GM23338 (cell line): Measurements from ENCODE around the gene CNP. TPM values are rescaled to one million over a fixed set of nuclear protein-coding genes. Genes with fewer than 3 reads are reported as not detected.
"Not testable (repeated sequence)": the region's sequence is repeated elsewhere in the genome, so short reads cannot be mapped to it uniquely, and the experiment has no call there.

Source experiments
- ATAC-seq: fragments of 200-7000 bp; cut with Tn5 transposase; 3 replicates; pipeline ENCODE4 v1.9.1; 2020
- DNase-seq: peaks from one replicate; pipeline ENCODE4 v3.0.0-alpha.2; 2015; ENCODE audit warnings: low spot score
- H2AFZ ChIP-seq: fragments of 200-600 bp; sonication (generic); 2 replicates; pipeline ENCODE4 v1.8.0; 2016; ENCODE audit warnings: antibody characterized with exemption, mild to moderate bottlenecking, moderate library complexity
- H3F3A ChIP-seq: fragments of 200-600 bp; sonication (generic); replicated peaks from 2 replicates; pipeline ENCODE4 v1.8.0; 2017; ENCODE audit warnings: antibody characterized with exemption, mixed run types, low read depth
- H3K27ac ChIP-seq: fragments of 200-600 bp; sonication (generic); 2 replicates; pipeline ENCODE4 v1.6.1; 2016; ENCODE audit warnings: low read depth
- H3K27me3 ChIP-seq: fragments of 200-600 bp; sonication (generic); 2 replicates; pipeline ENCODE4 v1.8.0; 2016; ENCODE audit warnings: mild to moderate bottlenecking, mixed run types, moderate library complexity; ENCODE audit not compliant: insufficient read depth
- H3K36me3 ChIP-seq: fragments of 200-600 bp; sonication (generic); 2 replicates; pipeline ENCODE4 v1.8.0; 2016; ENCODE audit warnings: mild to moderate bottlenecking; ENCODE audit not compliant: insufficient read depth
- H3K4me1 ChIP-seq: fragments of 200-600 bp; sonication (generic); 2 replicates; pipeline ENCODE4 v1.8.0; 2016; ENCODE audit warnings: mild to moderate bottlenecking, moderate library complexity; ENCODE audit not compliant: insufficient read depth
- H3K4me2 ChIP-seq: fragments of 200-600 bp; sonication (generic); 2 replicates; pipeline ENCODE4 v1.7.1; 2017; ENCODE audit warnings: mixed run types
- H3K4me3 ChIP-seq: fragments of 200-600 bp; sonication (generic); 2 replicates; pipeline ENCODE4 v1.6.1; 2016; ENCODE audit warnings: mixed run types
- H3K79me2 ChIP-seq: fragments of 200-600 bp; sonication (generic); replicated peaks from 2 replicates; pipeline ENCODE4 v1.8.0; 2017; ENCODE audit warnings: mild to moderate bottlenecking; ENCODE audit not compliant: insufficient read depth
- H3K9me2 ChIP-seq: fragments of 200-600 bp; sonication (generic); 2 replicates; pipeline ENCODE4 v1.8.0; 2017; ENCODE audit not compliant: insufficient read depth
- H4K20me1 ChIP-seq: fragments of 200-600 bp; sonication (generic); replicated peaks from 2 replicates; pipeline ENCODE4 v1.8.0; 2017; ENCODE audit warnings: mild to moderate bottlenecking; ENCODE audit not compliant: insufficient read depth
- H3K27ac Mint-ChIP-seq: 2 replicates; pipeline ENCODE4 v1.8.0; 2020; ENCODE audit warnings: inconsistent platforms, mild to moderate bottlenecking, moderate library complexity, mixed read lengths
- H3K27me3 Mint-ChIP-seq: 3 replicates; pipeline ENCODE4 v1.8.0; 2022; ENCODE audit warnings: low read depth, mild to moderate bottlenecking, moderate library complexity, mixed read lengths, inconsistent platforms; ENCODE audit not compliant: insufficient read depth, poor library complexity
- H3K36me3 Mint-ChIP-seq: 3 replicates; pipeline ENCODE4 v1.8.0; 2021; ENCODE audit warnings: low read depth, mild to moderate bottlenecking, inconsistent platforms, moderate library complexity, mixed read lengths
- H3K4me1 Mint-ChIP-seq: 3 replicates; pipeline ENCODE4 v1.8.0; 2020; ENCODE audit warnings: mild to moderate bottlenecking, inconsistent platforms, mixed read lengths
- H3K4me3 Mint-ChIP-seq: 3 replicates; pipeline ENCODE4 v1.8.0; 2021; ENCODE audit warnings: moderate library complexity, mild to moderate bottlenecking, inconsistent platforms, mixed read lengths
- H3K9me3 Mint-ChIP-seq: 3 replicates; pipeline ENCODE4 v1.8.0; 2020; ENCODE audit warnings: moderate library complexity, mild to moderate bottlenecking, inconsistent platforms, mixed read lengths
- CREB1 ChIP-seq: fragments of 250-450 bp; sonication (Bioruptor Pico); IDR thresholded peaks from 2 replicates; pipeline ENCODE4 v1.5.0; 2020; ENCODE audit warnings: low read depth, mild to moderate bottlenecking, moderate library complexity
- CTCF ChIP-seq, 2 experiments: fragments of 200-600 bp in 1 of 2; sonication (generic) in 1 of 2; conservative IDR thresholded peaks; 2 replicates each; pipeline versions ENCODE4 v1.5.1 to v1.6.1; 2016 to 2017; ENCODE audit warnings: antibody characterized with exemption in 2 of 2, low read depth in 2 of 2, mild to moderate bottlenecking in 2 of 2, moderate library complexity in 1 of 2
- ETS1 ChIP-seq: IDR thresholded peaks from 2 replicates; pipeline ENCODE4 v1.6.1; 2016; ENCODE audit warnings: antibody characterized with exemption
- EZH2 ChIP-seq: fragments of 200-600 bp; sonication (generic); IDR thresholded peaks from one replicate; pipeline ENCODE4 v1.8.0; 2017; ENCODE audit warnings: antibody characterized with exemption, mild to moderate bottlenecking, low read depth; ENCODE audit not compliant: unreplicated experiment
- JUNB ChIP-seq: IDR thresholded peaks from one replicate; pipeline ENCODE4 v1.6.1; 2016; ENCODE audit warnings: antibody characterized with exemption; ENCODE audit not compliant: unreplicated experiment
- NANOG ChIP-seq: IDR thresholded peaks from 2 replicates; pipeline ENCODE4 v1.6.1; 2016; ENCODE audit warnings: antibody characterized with exemption, borderline replicate concordance
- POLR2AphosphoS5 ChIP-seq: IDR thresholded peaks from 2 replicates; pipeline ENCODE4 v1.6.1; 2016; ENCODE audit warnings: antibody characterized with exemption, low read depth
- STAT1 ChIP-seq: IDR thresholded peaks from one replicate; pipeline ENCODE4 v1.6.1; 2016; ENCODE audit warnings: antibody characterized with exemption; ENCODE audit not compliant: unreplicated experiment
- ZNF114 ChIP-seq: fragments of 250-450 bp; sonication (Bioruptor Pico); IDR thresholded peaks from 2 replicates; pipeline ENCODE4 v1.5.0; 2020; ENCODE audit warnings: mild to moderate bottlenecking, moderate library complexity
- polyA plus RNA-seq: library from polyadenylated mRNA; unstranded; fragments of >200 nt; fragmentation: Nextera tagmentation; extraction: Ambion mirVana; gene quantifications from 2 replicates; pipeline ENCODE4 v1.2.1, GENCODE V29; 2016
- total RNA-seq: library from RNA; depleted of rRNA; stranded (reverse); fragments of >200 nt; shearing (Covaris generic); gene quantifications from 2 replicates; pipeline ENCODE4 v1.2.3, GENCODE V29; 2014

CNP gene
- total and polyA plus RNA-seq, 2 experiments from 2014 or later = 30.8 to 47.8 TPM

- ATAC-seq (no peak), DNase-seq (no peak)
- Histone ChIP-seq H4K20me1 (no peaks in the 10 kb centered on the region; the same call in 1 of the 2 replicates), H3K4me2 (no peak overlapping the region), H3K27ac (no peak overlapping the region), H3K27me3 (no peaks in the 10 kb centered on the region), H3K4me1 (peaks cover 6% of the 10 kb centered on the region; the same call in 1 of the 2 replicates), H3K36me3 (no peaks in the 10 kb centered on the region), H2AFZ (no peak overlapping the region), H3K79me2 (no peaks in the 10 kb centered on the region; the same call in 1 of the 2 replicates), H3K9me2 (no peaks in the 10 kb centered on the region), H3F3A (peaks cover 3% of the 10 kb centered on the region; the same call in 1 of the 2 replicates), H3K4me3 (no peak overlapping the region)
- Mint-ChIP-seq H3K9me3 (no peaks in the 10 kb centered on the region; the same call in 2 of the 3 replicates), H3K36me3 (no peaks in the 10 kb centered on the region), H3K27ac (no peak overlapping the region), H3K27me3 (peaks cover 21% of the 10 kb centered on the region), H3K4me1 (peaks cover 14% of the 10 kb centered on the region), H3K4me3 (peak overlapping the region; percentile 89)
- TF ChIP-seq ETS1 (no peak), POLR2AphosphoS5 (no peak), EZH2 (no peak), ZNF114 (CRISPR knock-in tag) (no peak), JUNB (no peak), NANOG (no peak)
These were observed 37.8 kb upstream of the CNP start for GRCh38 chr17:41928693-41929251.

GRCh38 chr17:41930009-41930832 lies 36.4 kb upstream of the CNP start, which contains the start of gene ODAD4:
ODAD4 (plus strand) TSS chr17:41930617; CDS start chr17:41930724, 107 bp downstream.
- Histone ChIP-seq H3K36me3 (no peaks in the 10 kb centered on the region), H2AFZ (peak within 1 kb of the TSS; percentile 70), H3K9me2 (no peaks in the 10 kb centered on the region), H3K79me2 (no peaks in the 10 kb centered on the region; the same call in 1 of the 2 replicates), H3K4me1 (peaks cover 6% of the 10 kb centered on the region; the same call in 1 of the 2 replicates), H3K4me2 (peak within 1 kb of the TSS; percentile 77), H3K27ac (peak within 1 kb of the TSS; percentile 27; the same call in 1 of the 2 replicates), H3K4me3 (peak within 1 kb of the TSS; percentile 64), H3F3A (peaks cover 3% of the 10 kb centered on the region; the same call in 1 of the 2 replicates), H3K27me3 (no peaks in the 10 kb centered on the region), H4K20me1 (no peaks in the 10 kb centered on the region; the same call in 1 of the 2 replicates)
- Mint-ChIP-seq H3K36me3 (no peaks in the 10 kb centered on the region), H3K27me3 (peaks cover 19% of the 10 kb centered on the region), H3K27ac (peak within 1 kb of the TSS; percentile 75), H3K9me3 (no peaks in the 10 kb centered on the region; the same call in 2 of the 3 replicates), H3K4me3 (peak within 1 kb of the TSS; percentile 89), H3K4me1 (peaks cover 14% of the 10 kb centered on the region)
- DNase-seq (peak; percentile 99), ATAC-seq (peak; percentile 99)
- TF ChIP-seq CREB1 (0 out of 2 replicates have a peak, but pooled peaks have one; percentile 38), JUNB (no peak), POLR2AphosphoS5 (peak; percentile 97), STAT1 (peak; percentile 62), ETS1 (0 out of 2 replicates have a peak, but pooled peaks have one; percentile 44), CTCF (conservative IDR thresholded peaks at IDR 0.05; ENCODE audit: low read depth in 2 of 2) (peak; percentile 30 to 37; a peak in 3 of 4 replicates)

- not testable (repeated sequence) for ATAC-seq, H3K79me2 ChIP-seq, H3K9me3 Mint-ChIP-seq, H3K9me2 ChIP-seq, H3K4me1 ChIP-seq, H4K20me1 ChIP-seq, H3K27me3 ChIP-seq, H2AFZ ChIP-seq, DNase-seq, H3K36me3 Mint-ChIP-seq, H3F3A ChIP-seq, H3K36me3 ChIP-seq, H3K27ac ChIP-seq
- peaks cover 19% of the 10 kb centered on the region for H3K27me3 Mint-ChIP-seq
- H3K4me1 Mint-ChIP-seq = peaks cover 14% of the 10 kb centered on the region
- Histone ChIP-seq H3K4me3 (peak overlapping the region; percentile 64), H3K4me2 (peak overlapping the region; percentile 77)
- H3K4me3 Mint-ChIP-seq = peak overlapping the region; percentile 89
- peak overlapping the region; percentile 75 for H3K27ac Mint-ChIP-seq
These were observed 35.8 kb upstream of the CNP start for GRCh38 chr17:41930833-41931156.
